ENCODE data around the gene WFDC1.

Gene WFDC1

DNA sequence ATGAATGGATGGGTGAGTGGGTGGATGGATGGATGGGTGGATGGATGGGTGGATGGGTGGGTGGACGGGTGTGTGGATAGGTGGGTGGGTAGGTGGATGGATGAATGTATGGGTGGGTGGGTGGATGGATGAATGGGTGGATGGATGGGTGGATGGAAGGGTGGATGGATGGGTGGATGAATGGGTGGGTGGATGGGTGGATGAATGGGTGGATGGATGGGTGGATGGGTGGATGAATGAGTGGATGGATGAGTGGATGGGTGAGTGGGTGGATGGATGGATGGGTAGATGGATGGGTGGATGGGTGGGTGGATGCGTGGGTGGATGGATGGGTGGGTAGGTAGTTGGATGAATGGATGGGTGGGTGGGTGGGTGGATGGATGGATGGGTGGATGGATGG is 60.5 kb downstream of the WFDC1 start:
- DNase-seq (ENCODE audit: low read depth), result no peak
- TF ChIP-seq, protein P1, sequence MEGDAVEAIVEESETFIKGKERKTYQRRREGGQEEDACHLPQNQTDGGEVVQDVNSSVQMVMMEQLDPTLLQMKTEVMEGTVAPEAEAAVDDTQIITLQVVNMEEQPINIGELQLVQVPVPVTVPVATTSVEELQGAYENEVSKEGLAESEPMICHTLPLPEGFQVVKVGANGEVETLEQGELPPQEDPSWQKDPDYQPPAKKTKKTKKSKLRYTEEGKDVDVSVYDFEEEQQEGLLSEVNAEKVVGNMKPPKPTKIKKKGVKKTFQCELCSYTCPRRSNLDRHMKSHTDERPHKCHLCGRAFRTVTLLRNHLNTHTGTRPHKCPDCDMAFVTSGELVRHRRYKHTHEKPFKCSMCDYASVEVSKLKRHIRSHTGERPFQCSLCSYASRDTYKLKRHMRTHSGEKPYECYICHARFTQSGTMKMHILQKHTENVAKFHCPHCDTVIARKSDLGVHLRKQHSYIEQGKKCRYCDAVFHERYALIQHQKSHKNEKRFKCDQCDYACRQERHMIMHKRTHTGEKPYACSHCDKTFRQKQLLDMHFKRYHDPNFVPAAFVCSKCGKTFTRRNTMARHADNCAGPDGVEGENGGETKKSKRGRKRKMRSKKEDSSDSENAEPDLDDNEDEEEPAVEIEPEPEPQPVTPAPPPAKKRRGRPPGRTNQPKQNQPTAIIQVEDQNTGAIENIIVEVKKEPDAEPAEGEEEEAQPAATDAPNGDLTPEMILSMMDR (IDR thresholded peaks at IDR 0.05; ENCODE audit: insufficient read depth, low read depth, low read length, missing control alignments), result no peak
- H3K4me3 ChIP-seq (ENCODE audit: low read depth, low read length), result no peak overlapping the region

DNA sequence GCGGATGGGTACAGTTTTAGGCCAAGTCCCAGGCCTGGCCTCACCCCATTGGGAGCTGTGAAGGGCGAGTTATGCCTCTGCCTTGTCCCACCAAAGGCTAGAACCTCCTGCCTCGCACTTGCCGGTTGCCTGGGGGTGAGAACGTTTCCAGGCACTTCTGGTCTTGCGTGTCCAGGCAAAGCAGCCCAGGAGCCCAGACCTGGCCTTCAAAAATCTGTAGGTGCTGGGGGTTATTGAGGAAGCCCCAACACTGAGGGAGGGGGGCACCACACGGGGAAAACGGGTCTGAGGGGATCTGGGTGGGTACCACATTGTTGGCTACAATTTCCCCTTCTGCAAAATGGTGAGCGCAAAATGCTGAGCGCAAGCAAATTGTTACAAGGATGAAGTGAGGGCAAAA is 61.5 kb downstream of the WFDC1 start:
- TF ChIP-seq, protein P1 (IDR thresholded peaks at IDR 0.05; ENCODE audit: insufficient read depth, low read depth, low read length, missing control alignments), result no peak
- no peak for DNase-seq (ENCODE audit: low read depth)
- no peak overlapping the region for H3K4me3 ChIP-seq (ENCODE audit: low read depth, low read length)

DNA sequence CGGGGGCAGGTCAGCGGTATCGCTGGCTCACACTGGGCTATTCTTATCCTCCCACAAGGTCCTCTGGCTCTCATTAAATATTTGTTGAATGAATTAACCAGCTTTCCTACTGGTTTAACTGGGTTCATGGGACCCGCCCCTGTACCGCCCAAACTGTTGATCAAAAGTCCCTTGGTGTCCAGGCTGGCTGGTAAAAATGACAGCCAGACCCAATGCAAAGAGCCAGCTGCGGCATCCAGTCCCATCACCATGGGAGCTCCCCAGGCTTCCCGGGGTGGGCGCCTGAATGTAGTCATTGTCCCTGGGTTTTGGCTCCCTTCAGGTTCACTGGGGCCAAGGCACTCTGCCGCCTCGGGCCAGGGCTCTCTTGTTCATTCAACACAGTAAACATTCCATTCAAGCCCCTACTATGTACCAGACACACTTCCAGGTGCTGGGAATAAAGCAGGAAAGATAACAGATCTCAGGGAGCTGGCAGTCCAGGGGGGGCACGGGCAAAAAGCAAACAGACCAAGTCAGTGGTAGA is 62.0 kb downstream of the WFDC1 start:
- TF ChIP-seq, protein P1 (IDR thresholded peaks at IDR 0.05; ENCODE audit: insufficient read depth, low read depth, low read length, missing control alignments), result no peak
- no peak for DNase-seq (ENCODE audit: low read depth)
- no peak overlapping the region for H3K4me3 ChIP-seq (ENCODE audit: low read depth, low read length)

DNA sequence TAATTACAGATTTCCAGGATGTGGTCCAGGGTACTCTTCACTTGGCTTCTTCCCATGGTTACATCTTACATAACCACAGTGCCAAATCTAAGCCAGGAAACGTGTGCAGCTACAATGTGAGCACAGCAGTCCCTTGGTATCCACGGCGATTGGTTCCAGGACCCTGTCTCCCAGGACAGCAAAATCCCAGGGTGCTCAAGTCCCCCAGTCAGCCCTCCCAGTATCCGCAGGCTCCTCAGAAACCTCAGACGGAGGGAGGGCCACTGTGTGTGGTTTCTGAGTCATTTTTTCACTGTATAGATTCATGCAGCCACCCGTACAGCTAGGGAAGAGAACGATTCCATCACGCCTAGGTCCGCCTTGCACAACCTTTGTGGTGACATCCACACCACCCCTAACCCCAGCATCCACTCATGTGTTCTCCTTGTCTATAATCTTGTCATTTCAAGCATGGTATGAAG is 62.5 kb downstream of the WFDC1 start:
- TF ChIP-seq, protein P1 (IDR thresholded peaks at IDR 0.05; ENCODE audit: insufficient read depth, low read depth, low read length, missing control alignments), result no peak
- no peak overlapping the region for H3K4me3 ChIP-seq (ENCODE audit: low read depth, low read length)
- no peak for DNase-seq (ENCODE audit: low read depth)

DNA sequence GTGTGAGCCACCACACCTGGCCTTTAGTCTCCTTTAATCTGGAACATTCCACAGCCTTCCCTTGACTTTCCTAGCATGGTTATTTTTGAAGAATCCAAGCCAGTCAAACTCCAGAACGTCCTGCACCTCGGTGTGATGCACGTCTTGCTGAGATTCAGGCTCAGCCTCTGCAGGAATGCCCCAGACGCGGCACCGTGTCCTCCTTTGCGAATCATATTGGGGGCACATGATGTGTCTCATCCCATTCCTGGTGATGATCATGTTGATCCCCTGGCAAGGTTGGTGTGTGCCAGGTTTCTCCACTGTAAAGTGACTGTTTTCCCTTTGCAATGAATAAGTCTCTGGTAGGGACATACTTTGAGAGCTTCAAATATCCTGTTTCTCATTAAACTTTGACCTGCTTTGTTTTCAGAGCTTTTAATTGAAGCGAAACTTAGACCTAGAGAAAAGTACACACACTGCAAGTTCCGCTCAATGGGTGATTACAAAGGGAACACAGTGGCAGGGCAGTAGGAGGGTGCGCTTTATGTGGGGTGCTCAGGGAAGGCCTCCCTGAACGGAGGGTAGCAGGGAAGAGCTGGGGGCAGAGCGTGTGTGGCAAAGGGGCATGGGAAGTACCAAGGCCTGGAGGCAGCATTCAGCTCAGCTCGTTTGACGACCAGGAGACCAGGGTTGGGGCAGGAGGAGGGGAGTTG is 64.1 kb downstream of the WFDC1 start:
- TF ChIP-seq, protein P1 (IDR thresholded peaks at IDR 0.05; ENCODE audit: insufficient read depth, low read depth, low read length, missing control alignments), result no peak
- DNase-seq (ENCODE audit: low read depth), result no peak
- no peak overlapping the region for H3K4me3 ChIP-seq (ENCODE audit: low read depth, low read length)

DNA sequence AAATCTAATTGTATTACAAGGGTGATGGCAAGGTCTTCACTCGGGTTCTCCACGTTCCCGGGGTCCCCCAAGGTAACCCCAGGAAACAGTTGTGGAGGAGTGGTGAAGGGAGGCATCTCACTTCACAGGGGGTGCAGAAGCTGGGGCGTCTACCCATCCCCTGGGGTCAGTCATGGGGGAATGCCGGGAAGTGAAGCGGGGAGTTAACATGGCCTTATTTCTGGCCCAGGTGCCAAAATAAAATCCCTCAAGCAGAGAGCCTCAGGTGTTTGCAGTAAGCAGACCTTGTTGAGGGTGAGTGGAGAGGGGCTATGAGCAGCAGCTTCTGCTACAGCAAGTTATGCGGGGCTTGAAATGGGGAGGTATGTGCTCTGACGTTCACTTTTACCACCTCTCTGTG is 64.6 kb downstream of the WFDC1 start:
- no peak for DNase-seq (ENCODE audit: low read depth)

More for the DNA sequence above, 64.6 kb downstream of the WFDC1 start:
- TF ChIP-seq, protein P1 (IDR thresholded peaks at IDR 0.05; ENCODE audit: insufficient read depth, low read depth, low read length, missing control alignments), result no peak
- no peak overlapping the region for H3K4me3 ChIP-seq (ENCODE audit: low read depth, low read length)

Measured in GM12865 (cell line).